OCI-LY7 (cell line): ENCODE results near the gene LPCAT1. TPM values are rescaled to one million over a fixed set of nuclear protein-coding genes. Genes with fewer than 3 reads are reported as not detected.
A peak's percentile ranks its signal among the peaks of the same experiment; 100 is the strongest.

ENCODE experiments used
- BruUV-seq: library from RNA; stranded (reverse); fragments of 400-500 nt; replicated peaks from 2 replicates; lab custom pipeline; 2021; lab: Mats Ljungman, UMichigan
- CTCF ChIA-PET: fragments of 300-600 bp; sonication (Branson Sonifier 250); formaldehyde crosslinking; loops from one replicate; lab custom pipeline; 2022; ENCODE audit warnings: antibody characterized with exemption; ENCODE audit not compliant: unreplicated experiment; lab: Charles Lee
- POLR2A ChIA-PET: fragments of 300-600 bp; sonication (Branson Sonifier 250); formaldehyde crosslinking; loops from one replicate; lab custom pipeline; 2022; ENCODE audit warnings: antibody characterized with exemption; lab: Charles Lee
- DNase-seq: peaks from one replicate; pipeline ENCODE4 v3.0.0-alpha.2; 2015; ENCODE audit warnings: low spot score
- H2AFZ ChIP-seq: fragments of 200-600 bp; sonication (generic), shearing (Covaris generic); 2 replicates; pipeline ENCODE4 v1.6.1; 2014; ENCODE audit warnings: mild to moderate bottlenecking, antibody characterized with exemption, low read length, moderate library complexity
- H3K27ac ChIP-seq: fragments of 200-600 bp; sonication (generic); 2 replicates; pipeline ENCODE4 v1.5.1; 2014; ENCODE audit warnings: mixed run types, low read depth, mild to moderate bottlenecking, moderate library complexity, low read length, inconsistent platforms; ENCODE audit not compliant: poor library complexity, severe bottlenecking
- H3K36me3 ChIP-seq: fragments of 200-600 bp; sonication (generic); 2 replicates; pipeline ENCODE4 v1.6.1; 2014; ENCODE audit warnings: mild to moderate bottlenecking, antibody characterized with exemption, low read length, moderate library complexity, mixed read lengths; ENCODE audit not compliant: insufficient read depth
- H3K4me1 ChIP-seq: fragments of 200-600 bp; sonication (generic); 2 replicates; pipeline ENCODE4 v1.5.1; 2014; ENCODE audit warnings: mild to moderate bottlenecking, low read length; ENCODE audit not compliant: insufficient read depth, poor library complexity, severe bottlenecking
- H3K4me2 ChIP-seq: fragments of 200-600 bp; sonication (generic); 2 replicates; pipeline ENCODE4 v1.6.1; 2014; ENCODE audit warnings: mild to moderate bottlenecking, low read length
- H3K4me3 ChIP-seq: fragments of 200-600 bp; sonication (generic); 2 replicates; pipeline ENCODE4 v1.5.1; 2014; ENCODE audit warnings: mild to moderate bottlenecking, low read depth, low read length; ENCODE audit not compliant: poor library complexity, severe bottlenecking
- H3K79me2 ChIP-seq: fragments of 200-600 bp; sonication (generic); 2 replicates; pipeline ENCODE4 v1.6.1; 2016; ENCODE audit warnings: low read depth, mild to moderate bottlenecking, low read length, moderate library complexity, mixed read lengths; ENCODE audit not compliant: insufficient read depth
- H3K9me2 ChIP-seq: fragments of 200-600 bp; sonication (generic); 2 replicates; pipeline ENCODE4 v1.6.1; 2016; ENCODE audit warnings: mild to moderate bottlenecking, low read length, mixed read lengths; ENCODE audit not compliant: insufficient read depth
- H3K9me3 ChIP-seq: fragments of 200-600 bp; sonication (generic); 2 replicates; pipeline ENCODE4 v1.6.1; 2014; ENCODE audit warnings: mild to moderate bottlenecking, mixed run types, low read length, mixed read lengths
- H4K20me1 ChIP-seq: fragments of 200-600 bp; sonication (generic); 2 replicates; pipeline ENCODE4 v1.6.1; 2014; ENCODE audit warnings: mild to moderate bottlenecking, antibody characterized with exemption, low read length, moderate library complexity, mixed read lengths; ENCODE audit not compliant: insufficient read depth
- CTCF ChIP-seq: fragments of 200-600 bp; sonication (generic); conservative IDR thresholded peaks from 2 replicates; pipeline ENCODE4 v1.5.1; 2014; ENCODE audit warnings: mild to moderate bottlenecking, antibody characterized with exemption, low read length, moderate library complexity, mixed read lengths
- EZH2phosphoT487 ChIP-seq: fragments of 200-600 bp; sonication (generic); IDR thresholded peaks from 2 replicates; pipeline ENCODE4 v1.6.1; 2018; ENCODE audit warnings: low read depth, borderline replicate concordance, mild to moderate bottlenecking, mixed run types, antibody characterized with exemption, low read length, moderate library complexity, mixed read lengths
- intact Hi-C: fragments of 100-400 bp; cut with micrococcal nuclease; formaldehyde crosslinking; loops from one replicate; pipeline ENCODE4 v1.10.0; 2022; ENCODE audit not compliant: unreplicated experiment
- total RNA-seq, 2 experiments: library from RNA; depleted of rRNA in 1 of 2; stranded (reverse); fragments of >200 nt in 1 of 2; shearing (Covaris generic) in 1 of 2; gene quantifications; 2 replicates each; pipeline ENCODE4 v1.2.3, GENCODE V29; 2014 to 2022

LPCAT1 gene
- total RNA-seq, 2 experiments from 2014 or later, result 47.7 to 63.6 TPM

DNA sequence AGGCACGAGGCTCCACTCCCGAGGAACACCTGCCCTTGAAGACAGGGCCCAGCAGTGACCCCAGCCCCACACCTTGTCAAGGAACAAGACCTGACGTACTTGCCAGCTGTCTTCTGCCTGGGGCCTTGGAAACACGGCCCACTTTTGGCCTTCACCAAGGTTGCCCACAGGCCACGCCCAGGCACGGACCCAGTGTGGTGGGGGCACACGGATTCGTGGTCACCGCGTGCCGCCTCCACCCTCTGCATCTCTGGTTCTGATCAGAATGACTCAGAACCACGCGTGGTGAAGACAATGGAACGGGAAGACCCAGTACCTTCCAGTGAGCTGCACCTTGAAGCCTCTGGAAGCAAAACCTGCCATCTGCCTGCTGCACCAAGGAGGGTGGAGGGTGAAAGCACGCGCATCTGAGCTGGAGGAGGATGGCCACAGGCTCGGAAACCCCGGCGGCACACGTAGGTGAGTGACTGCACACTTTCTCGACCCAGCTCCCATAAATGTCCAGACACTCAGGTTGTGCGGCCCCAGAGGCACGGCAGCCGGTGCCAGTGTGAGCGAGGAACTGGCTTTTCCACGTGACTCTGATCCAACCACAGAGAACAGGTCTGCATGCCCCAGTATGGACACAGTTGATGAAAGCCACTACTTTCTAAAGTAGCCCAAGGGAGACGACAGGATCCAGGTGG, 36.5 kb downstream of the LPCAT1 start:
- POLR2A ChIA-PET, result interaction anchor here (1.2 kb wide), 1 partner anchor 25 kb away, joined by 4 read pairs; no protein-coding TSS in a partner anchor
- H2AFZ ChIP-seq, result no peak overlapping the region
- H3K4me3 ChIP-seq, result no peak overlapping the region
- TF ChIP-seq CTCF (no peak), EZH2phosphoT487 (no peak)
- H3K27ac ChIP-seq, result no peak overlapping the region
- H3K79me2 ChIP-seq, result no peaks in the 10 kb centered on the region
- H3K36me3 ChIP-seq, result peaks cover 80% of the 10 kb centered on the region
- H3K4me1 ChIP-seq, result peaks cover 45% of the 10 kb centered on the region
- no peaks in the 10 kb centered on the region for H3K9me2 ChIP-seq
- no TSS peak for BruUV-seq
- H3K9me3 ChIP-seq, result no peaks in the 10 kb centered on the region
- H3K4me2 ChIP-seq, result no peak overlapping the region
- DNase-seq, result no peak
- H4K20me1 ChIP-seq, result no peaks in the 10 kb centered on the region
- CTCF ChIA-PET, result no interaction called here
- intact Hi-C loops, result no loop called here

GRCh38 chr5:1486271-1486670, 37.5 kb downstream of the LPCAT1 start:
- TF ChIP-seq CTCF, result no peak
- TF ChIP-seq EZH2phosphoT487, result no peak
- Histone ChIP-seq H3K4me2 (no peak overlapping the region), H3K79me2 (no peaks in the 10 kb centered on the region), H3K36me3 (peaks cover 70% of the 10 kb centered on the region), H3K4me1 (peaks cover 54% of the 10 kb centered on the region), H2AFZ (no peak overlapping the region), H3K27ac (no peak overlapping the region), H4K20me1 (no peaks in the 10 kb centered on the region), H3K9me3 (no peaks in the 10 kb centered on the region), H3K9me2 (no peaks in the 10 kb centered on the region), H3K4me3 (no peak overlapping the region)
- POLR2A ChIA-PET, result interaction anchor here (1.2 kb wide), 1 partner anchor 26 kb away, joined by 4 read pairs; no protein-coding TSS in a partner anchor
- BruUV-seq, result no TSS peak
- DNase-seq, result no peak
- CTCF ChIA-PET, result no interaction called here
- intact Hi-C loops, result no loop called here

DNA sequence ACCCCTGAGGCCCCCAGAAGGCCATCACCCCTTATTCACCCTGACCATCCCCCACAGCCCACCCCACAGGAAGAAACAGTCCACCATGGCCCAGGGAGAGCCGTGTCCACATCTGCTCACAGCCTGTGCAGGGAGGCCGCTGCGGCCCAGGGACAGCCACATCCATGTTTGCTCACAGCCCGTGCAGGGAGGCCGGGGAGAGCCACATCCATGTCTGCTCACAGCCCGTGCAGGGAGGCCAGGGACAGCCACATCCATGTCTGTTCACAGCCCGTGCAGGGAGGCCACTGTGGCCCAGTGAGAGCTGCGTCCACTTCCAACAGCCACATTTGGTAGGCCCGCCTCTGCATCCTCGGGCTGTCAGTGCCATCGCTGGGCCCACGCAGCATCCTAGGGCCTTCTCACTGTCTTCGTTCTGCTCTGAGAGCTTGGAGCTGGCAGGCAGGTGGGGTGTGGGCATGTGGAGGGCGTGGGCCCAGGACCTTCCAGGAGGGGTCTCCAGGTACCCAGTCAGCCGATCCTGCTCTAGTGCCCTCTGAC, 38.1 kb downstream of the LPCAT1 start:
- POLR2A ChIA-PET, result interaction anchor here (1.5 kb wide), 1 partner anchor 32 kb away, joined by 3 read pairs; no protein-coding TSS in a partner anchor
- TF ChIP-seq CTCF (no peak), EZH2phosphoT487 (no peak)
- Histone ChIP-seq H3K9me3 (no peaks in the 10 kb centered on the region), H3K36me3 (peaks cover 64% of the 10 kb centered on the region), H4K20me1 (no peaks in the 10 kb centered on the region), H3K9me2 (no peaks in the 10 kb centered on the region), H2AFZ (no peak overlapping the region), H3K27ac (peak overlapping the region; percentile 39), H3K4me3 (no peak overlapping the region), H3K4me1 (peaks cover 60% of the 10 kb centered on the region), H3K4me2 (peak overlapping the region; percentile 51), H3K79me2 (no peaks in the 10 kb centered on the region)
- CTCF ChIA-PET, result no interaction called here
- BruUV-seq, result no TSS peak
- intact Hi-C loops, result no loop called here
- no peak for DNase-seq
